ENCODE measurements around the gene CBX8. TPM values are rescaled to one million over a fixed set of nuclear protein-coding genes. Genes with fewer than 3 reads are reported as not detected.

Gene CBX8
- polyA plus RNA-seq, 2 of the 4 experiments (the other 2 are of a cell fraction): 1.5 to 13.1 TPM

- H3K4me3 ChIP-seq: peak overlapping the region; percentile 73
- ChIA-PET CTCF (interaction anchor here (1.2 to 39.8 kb wide), 7 partner anchors 18 to 196 kb away, joined by 3 to 1281 read pairs (median 9); partner anchors contain the start of genes CBX2 and CBX4), POLR2A (interaction anchor here (0.7 to 5.1 kb wide), 7 partner anchors 14 to 50 kb away, joined by 3 to 58 read pairs (median 15); partner anchors contain the start of gene CBX4)
- no peak for DNase-seq (ENCODE audit: low read depth in 1 of 2, low spot score in 1 of 2)
- no peak for ATAC-seq
- FAIRE-seq: no peak
- H3K9me3 ChIP-seq: no peaks in the 10 kb centered on the region
- peaks cover 35% of the 10 kb centered on the region for H3K4me1 ChIP-seq
- WGBS (ENCODE audit: missing lambda C conversion rate): 70% methylated on average over 8 of the region's 8 CpGs
- peak overlapping the region; percentile 84 for H3K4me2 ChIP-seq
- peak overlapping the region; percentile 97 to 98 for H3K27ac ChIP-seq
- TF ChIP-seq HOXA7 (CRISPR knock-in tag; IDR thresholded peaks at IDR 0.05): no peak
- TF ChIP-seq HES2 (IDR thresholded peaks at IDR 0.05): no peak
- no peak for TF ChIP-seq JUNB (IDR thresholded peaks at IDR 0.05)
- no peak for TF ChIP-seq TP53 (CRISPR knock-in tag; IDR thresholded peaks at IDR 0.05)
- no peak for TF ChIP-seq CHD2 (IDR thresholded peaks at IDR 0.05; ENCODE audit: low read length, partially characterized antibody)
- no peak for TF ChIP-seq POLR2A (IDR thresholded peaks at IDR 0.05; ENCODE audit: low read length)
- no peak for TF ChIP-seq PHF8 (IDR thresholded peaks at IDR 0.05; ENCODE audit: borderline replicate concordance, low read depth)
- no peak for TF ChIP-seq ATOH8 (CRISPR knock-in tag; IDR thresholded peaks at IDR 0.05; ENCODE audit: low read depth)
- no peak for TF ChIP-seq CHD4 (IDR thresholded peaks at IDR 0.05; ENCODE audit: borderline replicate concordance)
- no peak for TF ChIP-seq SMC3 (IDR thresholded peaks at IDR 0.05)
- TF ChIP-seq RFX5 (IDR thresholded peaks at IDR 0.05): no peak
- TF ChIP-seq RNF2 (IDR thresholded peaks at IDR 0.05; ENCODE audit: borderline replicate concordance, low read depth): no peak
- no peak for TF ChIP-seq RCOR1 (IDR thresholded peaks at IDR 0.05; ENCODE audit: low read depth, low read length)
- no peak for TF ChIP-seq HOXB5 (CRISPR knock-in tag; IDR thresholded peaks at IDR 0.05)
- TF ChIP-seq HMGXB4 (CRISPR knock-in tag; IDR thresholded peaks at IDR 0.05; ENCODE audit: borderline replicate concordance): no peak
- TF ChIP-seq HDAC2 (IDR thresholded peaks at IDR 0.05): no peak
- TF ChIP-seq EHF (CRISPR knock-in tag; IDR thresholded peaks at IDR 0.05): no peak
- TF ChIP-seq ZSCAN20 (CRISPR knock-in tag; IDR thresholded peaks at IDR 0.05): no peak
- TF ChIP-seq MAX (IDR thresholded peaks at IDR 0.05): no peak
These were observed 958 bp downstream of the CBX8 start for GRCh38 chr17:79795795-79796443.

- H3K27ac ChIP-seq: peak overlapping the region in 1 of 2 experiments; percentile 97; a peak in 3 of 6 replicates
- TF ChIP-seq MAZ (IDR thresholded peaks at IDR 0.05; ENCODE audit: borderline replicate concordance, low read depth, low read length) (no peak), HDAC2 (IDR thresholded peaks at IDR 0.05) (no peak), RARB (CRISPR knock-in tag; IDR thresholded peaks at IDR 0.05) (no peak), CEBPB (IDR thresholded peaks at IDR 0.05) (no peak), CBX2 (IDR thresholded peaks at IDR 0.05; ENCODE audit: borderline replicate concordance, low read depth) (no peak), SREBF2 (IDR thresholded peaks at IDR 0.05) (no peak), REST (IDR thresholded peaks at IDR 0.05) (no peak), ZFP36 (IDR thresholded peaks at IDR 0.05; ENCODE audit: borderline replicate concordance, partially characterized antibody) (no peak), PHF8 (IDR thresholded peaks at IDR 0.05; ENCODE audit: borderline replicate concordance, low read depth) (no peak), NPAS2 (CRISPR knock-in tag; IDR thresholded peaks at IDR 0.05; ENCODE audit: borderline replicate concordance) (no peak), KDM5A (IDR thresholded peaks at IDR 0.05) (no peak), FOSB (CRISPR knock-in tag; IDR thresholded peaks at IDR 0.05) (no peak), EHF (CRISPR knock-in tag; IDR thresholded peaks at IDR 0.05) (no peak)
These were observed 2.0 kb downstream of the CBX8 start for GRCh38 chr17:79794659-79795511.

More at GRCh38 chr17:79794659-79795511, 2.0 kb downstream of the CBX8 start:
- DNase-seq (ENCODE audit: low read depth in 1 of 2, low spot score in 1 of 2): no peak
- H3K4me3 ChIP-seq: no peak overlapping the region
- POLR2A ChIA-PET: interaction anchor here (0.9 to 5.1 kb wide), 4 partner anchors 15 to 199 kb away, joined by 3 to 58 read pairs (median 13); partner anchors contain the start of gene CBX4
- H3K9me3 ChIP-seq: no peaks in the 10 kb centered on the region
- no peak for FAIRE-seq
- peaks cover 39% of the 10 kb centered on the region for H3K4me1 ChIP-seq
- CTCF ChIA-PET: interaction anchor here (0.8 to 39.8 kb wide), 10 partner anchors 17 to 198 kb away, joined by 3 to 1281 read pairs (median 7); partner anchors contain the start of genes CBX2 and CBX4
- peak overlapping the region; percentile 88 for H3K4me2 ChIP-seq
- WGBS (ENCODE audit: missing lambda C conversion rate): 91% methylated on average over 44 of the region's 47 CpGs
- no peak for ATAC-seq
